Tibial nerve (tissue), 4 donors: ENCODE results near the gene TRIP10.

Experiments used
- CTCF ChIP-seq, 5 experiments: fragments of 200-600 bp in 3 of 5; fragments of 450-650 bp in 2 of 5; sonication (generic) in 3 of 5; IDR thresholded peaks; one replicate each; pipeline ENCODE4 v1.5.1; 2016 to 2019; ENCODE audit warnings: antibody characterized with exemption in 5 of 5, mild to moderate bottlenecking in 3 of 5, moderate library complexity in 2 of 5
- EP300 ChIP-seq, 2 donors: sonication (generic); formaldehyde crosslinking; IDR thresholded peaks; one replicate each; pipeline ENCODE4 v1.6.1; 2017; ENCODE audit warnings: antibody characterized with exemption in 2 of 2, mild to moderate bottlenecking in 1 of 2
- POLR2A ChIP-seq, 2 donors: fragments of 450-650 bp; IDR thresholded peaks; one replicate each; pipeline ENCODE4 v1.6.1; 2017; ENCODE audit warnings: antibody characterized with exemption in 2 of 2, mild to moderate bottlenecking in 2 of 2, moderate library complexity in 2 of 2

- TF ChIP-seq CTCF (IDR thresholded peaks at IDR 0.05) (no peak), EP300 (IDR thresholded peaks at IDR 0.05) (no peak), POLR2A (IDR thresholded peaks at IDR 0.05) (no peak)
These were observed 29.9 kb upstream of the TRIP10 start for GRCh38 chr19:6709549-6709948.
